NT2/D1 (cell line): Measurements from ENCODE around the gene KCNH1.

Experiments
- DNase-seq: peaks from one replicate; pipeline ENCODE4 v3.0.0-alpha.2; 2011; ENCODE audit warnings: low read depth, low spot score
- H3K27me3 ChIP-seq: 2 replicates; pipeline ENCODE4 v1.6.0; 2011; ENCODE audit warnings: mild to moderate bottlenecking; ENCODE audit not compliant: insufficient read length, insufficient read depth
- H3K36me3 ChIP-seq: 2 replicates; pipeline ENCODE4 v1.6.1; 2011; ENCODE audit warnings: mild to moderate bottlenecking, low read length, mixed read lengths; ENCODE audit not compliant: insufficient read depth, insufficient read length
- H3K4me1 ChIP-seq: 2 replicates; pipeline ENCODE4 v1.5.1; 2011; ENCODE audit not compliant: insufficient read depth, insufficient read length
- H3K4me3 ChIP-seq: 2 replicates; pipeline ENCODE4 v1.5.1; 2011; ENCODE audit warnings: low read depth; ENCODE audit not compliant: insufficient read length
- H3K9ac ChIP-seq: 2 replicates; pipeline ENCODE4 v1.6.0; 2011; ENCODE audit warnings: low read depth; ENCODE audit not compliant: insufficient read length
- H3K9me3 ChIP-seq: 2 replicates; pipeline ENCODE4 v1.5.1; 2011; ENCODE audit warnings: mild to moderate bottlenecking, low read length; ENCODE audit not compliant: insufficient read depth
- SUZ12 ChIP-seq: IDR thresholded peaks from 2 replicates; pipeline ENCODE4 v1.6.1; 2011; ENCODE audit not compliant: insufficient read length, insufficient read depth; ENCODE audit errors: extremely low read depth
- YY1 ChIP-seq: IDR thresholded peaks from 2 replicates; pipeline ENCODE4 v1.6.1; 2011; ENCODE audit not compliant: insufficient read length, insufficient read depth
- ZNF274 ChIP-seq: IDR thresholded peaks from 2 replicates; pipeline ENCODE4 v1.6.1; 2011; ENCODE audit warnings: mild to moderate bottlenecking, low read depth, low read length

Gene KCNH1

DNA sequence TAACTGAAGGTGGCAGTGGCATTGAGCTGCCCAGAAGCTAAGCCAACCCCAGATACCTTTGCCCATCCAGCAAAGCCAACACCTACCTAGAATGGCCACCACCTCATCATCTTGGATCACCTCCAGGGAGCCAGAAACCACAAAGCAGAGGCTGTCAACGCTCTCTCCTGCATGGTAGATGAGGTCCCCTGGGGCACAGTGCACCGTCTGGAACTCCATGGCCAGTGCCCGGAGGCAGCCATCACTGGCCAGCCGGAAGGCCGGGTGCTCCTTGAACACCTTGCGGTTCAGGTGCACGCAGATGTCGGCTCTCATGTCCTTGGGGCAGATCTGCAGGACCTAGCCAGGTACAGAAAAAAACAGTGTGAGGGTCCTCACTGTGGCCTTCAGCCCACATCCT, 336.5 kb downstream of the KCNH1 start:
- DNase-seq = no peak
- no peaks in the 10 kb centered on the region for H3K9me3 ChIP-seq
- H3K36me3 ChIP-seq = no peaks in the 10 kb centered on the region
- H3K27me3 ChIP-seq = no peaks in the 10 kb centered on the region
- H3K4me1 ChIP-seq = no peaks in the 10 kb centered on the region
- TF ChIP-seq SUZ12 = no peak
- no peak for TF ChIP-seq YY1
- no peak for TF ChIP-seq ZNF274
- H3K4me3 ChIP-seq = no peak overlapping the region
- H3K9ac ChIP-seq = no peak overlapping the region

GRCh38 chr1:210796421-210796820, 337.5 kb downstream of the KCNH1 start:
- TF ChIP-seq YY1 (no peak), SUZ12 (no peak), ZNF274 (no peak)
- DNase-seq = no peak

DNA sequence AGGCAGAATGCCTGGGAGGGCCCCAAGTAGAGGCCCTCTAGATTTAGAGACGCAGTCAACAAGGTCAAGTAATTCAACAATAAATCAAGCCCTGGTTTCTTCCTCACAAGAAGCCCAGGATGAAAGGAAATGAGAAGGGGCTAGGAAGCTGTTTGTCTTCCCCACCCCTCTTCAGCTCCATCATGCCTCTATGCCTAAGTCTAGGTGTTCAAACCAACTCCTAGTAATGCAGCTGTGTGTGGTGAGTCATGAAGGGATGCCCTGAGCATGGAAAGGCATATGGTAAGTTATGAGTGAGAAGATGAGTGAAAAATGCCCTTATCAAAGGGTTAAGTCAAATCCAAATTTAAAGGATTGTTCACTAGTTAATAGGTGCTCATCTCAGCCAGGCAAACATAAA, 339.5 kb downstream of the KCNH1 start:
- Histone ChIP-seq H3K9me3 (no peaks in the 10 kb centered on the region), H3K27me3 (no peaks in the 10 kb centered on the region), H3K4me1 (no peaks in the 10 kb centered on the region), H3K9ac (no peak overlapping the region), H3K36me3 (no peaks in the 10 kb centered on the region), H3K4me3 (no peak overlapping the region)
- TF ChIP-seq SUZ12 (no peak), YY1 (no peak), ZNF274 (no peak)
- DNase-seq = no peak

More at GRCh38 chr1:210796421-210796820, 337.5 kb downstream of the KCNH1 start:
- no peaks in the 10 kb centered on the region for H3K27me3 ChIP-seq
- H3K9me3 ChIP-seq = no peaks in the 10 kb centered on the region
- H3K36me3 ChIP-seq = no peaks in the 10 kb centered on the region
- H3K9ac ChIP-seq = no peak overlapping the region
- H3K4me1 ChIP-seq = no peaks in the 10 kb centered on the region
- H3K4me3 ChIP-seq = no peak overlapping the region

DNA sequence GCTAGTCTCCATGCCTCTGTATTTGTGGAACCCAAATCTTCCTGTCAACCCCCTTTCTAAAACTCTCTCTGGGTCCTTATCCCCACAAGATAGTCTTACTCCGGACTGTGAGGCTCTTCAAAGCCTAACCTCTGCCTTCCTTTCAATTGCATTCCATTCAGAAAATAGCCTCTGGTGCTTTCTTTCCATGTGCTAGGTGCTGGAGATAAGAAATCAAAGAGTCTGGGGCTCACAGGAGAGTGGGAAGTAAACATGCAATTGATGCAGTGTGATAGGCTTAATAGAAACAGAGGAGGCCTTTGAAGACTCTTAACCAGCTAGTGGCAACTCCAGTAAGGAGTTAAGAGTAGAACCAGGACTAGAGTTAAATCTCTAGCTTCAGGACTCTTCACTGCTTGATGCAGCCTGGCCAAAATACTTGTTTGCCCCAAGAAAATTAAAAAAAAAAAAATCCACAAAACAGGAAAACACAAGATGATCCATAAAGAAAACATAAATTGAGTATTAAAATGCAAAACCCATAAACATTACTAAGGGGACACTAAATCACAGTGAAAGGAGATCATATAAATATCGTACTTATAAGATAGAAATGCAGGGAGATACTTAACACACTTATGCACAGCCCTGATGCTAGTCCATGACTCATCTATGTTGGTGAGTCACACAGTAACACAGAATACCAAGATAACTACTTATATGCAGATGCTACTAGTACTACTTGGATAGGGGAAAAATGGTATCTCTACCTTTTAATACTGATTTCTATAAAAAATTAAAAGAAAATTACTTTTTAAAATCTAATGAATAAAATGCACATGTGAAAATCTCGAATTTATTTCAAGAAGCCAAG, 341.5 kb downstream of the KCNH1 start:
- no peaks in the 10 kb centered on the region for H3K36me3 ChIP-seq
- H3K9ac ChIP-seq = no peak overlapping the region
- no peak overlapping the region for H3K4me3 ChIP-seq
- H3K9me3 ChIP-seq = no peaks in the 10 kb centered on the region
- no peaks in the 10 kb centered on the region for H3K4me1 ChIP-seq
- DNase-seq = no peak
- H3K27me3 ChIP-seq = no peaks in the 10 kb centered on the region
- TF ChIP-seq ZNF274 (no peak), YY1 (no peak), SUZ12 (no peak)

DNA sequence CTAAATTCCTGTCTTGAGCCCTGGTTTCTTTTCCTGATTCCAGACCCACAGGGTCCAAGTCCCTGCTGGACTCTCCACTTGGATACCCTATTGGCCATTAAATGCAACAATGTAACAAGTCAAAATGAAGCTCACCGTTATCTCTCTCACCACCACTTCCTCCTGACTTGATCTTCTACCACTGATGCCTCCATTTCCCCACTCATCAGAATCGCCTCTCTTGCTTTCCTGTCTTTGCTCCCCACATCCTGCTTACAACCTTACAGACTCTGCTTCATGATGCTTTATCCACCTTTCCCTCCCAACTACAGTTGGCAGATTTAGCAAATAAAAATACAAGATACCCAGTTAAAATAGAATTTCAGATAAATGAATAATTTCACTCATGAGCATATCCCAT, 343.8 kb downstream of the KCNH1 start:
- H3K36me3 ChIP-seq = no peaks in the 10 kb centered on the region
- H3K9me3 ChIP-seq = no peaks in the 10 kb centered on the region
- H3K4me3 ChIP-seq = no peak overlapping the region
- H3K9ac ChIP-seq = no peak overlapping the region
- no peaks in the 10 kb centered on the region for H3K4me1 ChIP-seq
- no peaks in the 10 kb centered on the region for H3K27me3 ChIP-seq
- no peak for DNase-seq
- no peak for TF ChIP-seq ZNF274
- no peak for TF ChIP-seq SUZ12
- TF ChIP-seq YY1 = no peak

- Histone ChIP-seq H3K9me3 (no peaks in the 10 kb centered on the region), H3K4me1 (no peaks in the 10 kb centered on the region), H3K4me3 (no peak overlapping the region), H3K9ac (no peak overlapping the region), H3K27me3 (no peaks in the 10 kb centered on the region), H3K36me3 (no peaks in the 10 kb centered on the region)
- DNase-seq = no peak
- no peak for TF ChIP-seq YY1
- no peak for TF ChIP-seq SUZ12
- no peak for TF ChIP-seq ZNF274
Measured at GRCh38 chr1:210787800-210788199, 346.1 kb downstream of the KCNH1 start.

DNA sequence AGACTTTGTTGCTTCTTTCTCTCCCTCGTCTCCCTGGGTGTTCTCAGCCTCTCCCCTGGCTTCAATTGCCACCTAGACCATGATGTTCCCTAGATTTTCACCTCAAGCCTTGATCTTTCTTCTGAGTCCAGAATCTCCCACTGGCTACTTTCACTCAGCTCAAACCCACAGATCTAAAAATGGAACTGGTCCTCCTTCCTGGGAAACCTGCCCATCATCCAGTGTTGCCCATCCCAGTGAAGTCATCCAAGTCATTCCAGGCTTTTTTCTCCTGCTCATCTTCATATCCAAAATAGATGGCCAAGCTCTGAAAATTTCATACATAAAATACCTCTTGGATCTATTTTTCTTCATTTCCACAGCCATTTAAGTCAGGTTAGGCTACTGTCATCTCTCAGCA, 347.4 kb downstream of the KCNH1 start:
- H3K4me1 ChIP-seq = no peaks in the 10 kb centered on the region
- no peak for TF ChIP-seq SUZ12
- no peak for TF ChIP-seq ZNF274
- TF ChIP-seq YY1 = no peak
- H3K27me3 ChIP-seq = no peaks in the 10 kb centered on the region
- H3K4me3 ChIP-seq = no peak overlapping the region
- no peaks in the 10 kb centered on the region for H3K36me3 ChIP-seq
- no peaks in the 10 kb centered on the region for H3K9me3 ChIP-seq
- DNase-seq = no peak
- no peak overlapping the region for H3K9ac ChIP-seq

GRCh38 chr1:210783925-210784324, 350.0 kb downstream of the KCNH1 start:
- no peaks in the 10 kb centered on the region for H3K27me3 ChIP-seq
- H3K4me3 ChIP-seq = no peak overlapping the region
- no peaks in the 10 kb centered on the region for H3K4me1 ChIP-seq
- no peaks in the 10 kb centered on the region for H3K36me3 ChIP-seq
- no peak overlapping the region for H3K9ac ChIP-seq
- no peak for DNase-seq
- H3K9me3 ChIP-seq = no peaks in the 10 kb centered on the region
- TF ChIP-seq ZNF274 (no peak), SUZ12 (no peak), YY1 (no peak)
